NCI-H510A treated with DMSO at 0.1 percent for 48 hours (cell line): ENCODE results near the gene NOS3.
"Not testable (repeated sequence)": the region's sequence is repeated elsewhere in the genome, so short reads cannot be mapped to it uniquely, and the experiment has no call there.

Experiments
- DNase-seq: peaks from one replicate; lab custom pipeline; 2025; lab: John Stamatoyannopoulos, UW

Gene NOS3

GRCh38 chr7:151038951-151039849 lies 48.4 kb downstream of the NOS3 start:
- no peak for DNase-seq

GRCh38 chr7:151039850-151040548 lies 49.2 kb downstream of the NOS3 start:
- no peak for DNase-seq

- DNase-seq = no peak
Observed at GRCh38 chr7:151040616-151041375, 50.0 kb downstream of the NOS3 start.

DNA sequence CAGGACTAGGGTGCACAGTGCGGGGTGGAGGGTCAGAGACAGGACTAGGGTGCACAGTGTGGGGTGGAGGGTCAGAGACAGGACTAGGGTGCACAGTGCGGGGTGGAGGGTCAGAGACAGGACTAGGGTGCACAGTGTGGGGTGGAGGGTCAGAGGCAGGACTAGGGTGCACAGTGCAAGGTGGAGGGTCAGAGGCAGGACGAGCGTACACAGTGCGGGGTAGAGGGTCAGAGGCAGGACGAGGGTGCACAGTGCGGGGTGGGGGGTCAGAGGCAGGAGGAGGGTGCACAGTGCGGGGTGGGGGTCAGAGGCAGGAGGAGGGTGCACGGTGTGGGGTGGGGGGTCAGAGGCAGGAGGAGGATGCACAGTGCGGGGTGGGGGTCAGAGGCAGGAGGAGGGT lies 52.6 kb downstream of the NOS3 start:
- DNase-seq = not testable (repeated sequence)

DNA sequence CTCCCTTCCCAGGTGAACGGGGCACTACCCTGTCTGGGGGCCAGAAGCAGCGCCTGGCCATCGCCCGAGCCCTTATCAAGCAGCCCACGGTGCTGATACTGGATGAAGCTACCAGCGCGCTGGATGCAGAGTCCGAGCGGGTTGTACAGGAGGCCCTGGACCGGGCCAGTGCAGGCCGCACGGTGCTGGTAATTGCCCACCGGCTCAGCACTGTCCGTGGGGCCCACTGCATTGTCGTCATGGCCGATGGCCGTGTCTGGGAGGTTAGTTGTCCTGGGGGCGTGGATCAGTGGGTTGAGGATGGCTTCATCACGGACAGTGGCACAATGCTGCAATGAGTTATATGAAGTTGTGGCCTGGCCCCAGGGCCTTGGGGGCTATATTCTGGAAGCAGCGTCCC lies 53.1 kb downstream of the NOS3 start:
- DNase-seq = no peak

- DNase-seq = no peak
Observed at GRCh38 chr7:151045262-151045661, 54.4 kb downstream of the NOS3 start.

DNA sequence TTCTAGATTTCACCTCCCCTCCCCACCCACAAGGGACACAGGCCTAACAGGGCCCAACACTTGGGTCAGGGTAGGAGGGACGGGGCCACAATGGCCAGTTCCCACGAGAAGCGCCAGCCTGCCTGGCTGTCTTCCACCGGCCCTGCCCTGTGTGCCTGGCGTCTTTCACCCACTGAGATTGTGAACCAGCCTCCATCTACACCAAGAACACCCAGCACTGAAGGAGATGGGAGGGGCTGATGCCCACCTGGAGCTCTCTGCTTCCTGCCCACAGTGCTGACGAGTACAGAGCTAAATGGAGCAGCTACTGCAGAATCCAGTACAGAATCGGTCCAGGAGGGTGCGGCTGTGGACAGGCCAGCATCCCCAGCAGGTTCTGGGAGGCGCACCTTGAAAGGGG lies 55.1 kb downstream of the NOS3 start:
- DNase-seq = no peak

- DNase-seq = peak; percentile 5
Observed at GRCh38 chr7:151046603-151047573, 56.1 kb downstream of the NOS3 start.

GRCh38 chr7:151047976-151048815 lies 57.4 kb downstream of the NOS3 start, which contains the start of gene ASIC3:
ASIC3 (plus strand) TSS chr7:151048531; CDS start chr7:151048886, 355 bp downstream.
- DNase-seq = no peak

DNA sequence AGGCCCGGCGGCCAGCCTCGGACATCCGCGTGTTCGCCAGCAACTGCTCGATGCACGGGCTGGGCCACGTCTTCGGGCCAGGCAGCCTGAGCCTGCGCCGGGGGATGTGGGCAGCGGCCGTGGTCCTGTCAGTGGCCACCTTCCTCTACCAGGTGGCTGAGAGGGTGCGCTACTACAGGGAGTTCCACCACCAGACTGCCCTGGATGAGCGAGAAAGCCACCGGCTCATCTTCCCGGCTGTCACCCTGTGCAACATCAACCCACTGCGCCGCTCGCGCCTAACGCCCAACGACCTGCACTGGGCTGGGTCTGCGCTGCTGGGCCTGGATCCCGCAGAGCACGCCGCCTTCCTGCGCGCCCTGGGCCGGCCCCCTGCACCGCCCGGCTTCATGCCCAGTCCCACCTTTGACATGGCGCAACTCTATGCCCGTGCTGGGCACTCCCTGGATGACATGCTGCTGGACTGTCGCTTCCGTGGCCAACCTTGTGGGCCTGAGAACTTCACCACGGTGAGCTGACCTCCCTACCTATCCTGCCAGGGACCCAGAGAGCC lies 58.2 kb downstream of the NOS3 start:
- no peak for DNase-seq

DNA sequence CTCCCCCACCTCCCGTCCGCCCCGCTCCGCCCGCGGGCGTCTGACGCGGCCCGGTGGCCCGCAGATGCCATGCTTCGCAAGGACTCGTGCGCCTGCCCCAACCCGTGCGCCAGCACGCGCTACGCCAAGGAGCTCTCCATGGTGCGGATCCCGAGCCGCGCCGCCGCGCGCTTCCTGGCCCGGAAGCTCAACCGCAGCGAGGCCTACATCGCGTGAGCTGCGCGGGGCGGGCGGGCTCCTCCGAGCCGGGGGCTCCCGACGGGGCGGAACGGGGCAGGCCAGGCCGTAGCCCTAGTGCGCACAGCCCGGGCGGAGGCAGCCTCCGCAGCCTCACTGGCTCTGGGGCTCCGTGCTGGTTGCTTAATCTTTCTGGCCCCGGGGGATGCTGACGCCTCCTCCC lies 60.3 kb downstream of the NOS3 start:
- DNase-seq = no peak

GRCh38 chr7:151053096-151053495 lies 62.3 kb downstream of the NOS3 start:
- DNase-seq = no peak

GRCh38 chr7:151053751-151054150 lies 62.9 kb downstream of the NOS3 start:
- no peak for DNase-seq

DNA sequence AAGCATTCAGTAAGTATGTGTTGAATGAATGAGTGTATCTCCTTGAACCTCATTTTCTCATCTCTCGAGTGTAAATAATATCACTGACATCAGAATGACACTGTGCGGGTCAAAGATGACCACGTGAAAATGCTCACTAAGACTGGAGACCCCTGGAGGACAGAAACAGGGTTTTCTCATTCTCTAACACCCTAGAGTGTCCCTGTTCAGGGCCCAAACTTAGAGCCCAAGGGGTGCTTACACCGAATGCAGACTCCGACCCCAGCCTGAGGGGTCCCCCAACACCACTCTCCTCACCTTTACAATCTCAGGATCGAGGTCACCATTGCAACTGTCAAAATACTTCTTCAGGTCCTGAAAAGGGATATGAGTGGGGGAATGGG lies 65.5 kb downstream of the NOS3 start:
- no peak for DNase-seq

DNA sequence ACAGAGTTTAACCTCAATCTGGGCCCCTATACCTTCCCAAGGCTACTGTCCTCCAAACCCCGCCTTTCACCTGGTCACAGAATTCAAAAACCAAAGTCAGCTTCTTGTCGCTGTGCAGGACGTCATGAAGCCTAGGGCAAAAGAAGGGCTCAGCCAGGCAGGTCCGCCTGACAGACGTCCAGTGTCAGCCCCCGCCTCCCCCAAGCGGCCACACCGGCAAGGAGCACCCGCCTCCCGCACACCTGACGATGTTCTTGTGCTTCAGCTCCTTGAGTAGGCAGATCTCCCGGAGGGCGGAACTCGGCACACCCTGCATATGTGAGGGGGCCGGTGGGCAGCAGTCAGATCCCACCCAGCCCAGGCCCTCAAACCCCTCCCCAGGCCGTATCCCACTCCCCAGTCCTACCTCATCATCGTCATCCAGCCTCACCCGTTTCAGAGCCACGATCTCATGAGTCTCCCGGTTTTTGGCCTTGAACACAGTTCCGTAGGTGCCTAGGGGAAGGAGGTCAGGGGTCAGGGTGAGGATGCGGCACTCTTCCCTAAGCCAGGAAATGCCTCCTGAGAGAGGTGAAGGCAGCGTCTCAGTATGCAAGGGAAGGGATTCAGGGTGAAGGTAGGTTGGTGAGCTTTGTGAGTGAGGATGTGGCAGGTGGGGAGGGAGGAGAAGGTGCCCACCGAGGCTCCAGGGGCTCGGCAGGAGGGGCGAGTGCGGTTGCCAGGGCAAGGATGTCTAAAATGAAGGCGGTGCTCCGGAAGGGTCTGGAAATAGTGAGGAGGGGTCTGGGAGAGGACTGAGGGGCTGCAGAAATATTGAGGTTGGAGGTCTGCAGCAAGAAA lies 66.1 kb downstream of the NOS3 start:
- no peak for DNase-seq

GRCh38 chr7:151057506-151057988 lies 66.7 kb downstream of the NOS3 start, which contains the start of gene CDK5:
CDK5 (minus strand) TSS chr7:151057897; CDS start chr7:151057848, 49 bp downstream.
- no peak for DNase-seq

- DNase-seq = peak; percentile 91
Observed at GRCh38 chr7:151057989-151058780, 67.4 kb downstream of the NOS3 start.

GRCh38 chr7:151058781-151059366 lies 68.1 kb downstream of the NOS3 start:
- no peak for DNase-seq
